Left ventricle myocardium inferior (tissue), 1 donor: Measurements from ENCODE around the gene PDHA1. TPM values are rescaled to one million over a fixed set of nuclear protein-coding genes. Genes with fewer than 3 reads are reported as not detected.

ENCODE experiments used
- DNase-seq: peaks from one replicate; pipeline ENCODE4 v3.0.0-alpha.2; 2020
- H3K27ac ChIP-seq: fragments of 200-600 bp; replicated peaks from 2 replicates; pipeline ENCODE4 v1.8.0; 2021
- H3K27me3 ChIP-seq: fragments of 200-600 bp; 2 replicates; pipeline ENCODE4 v1.8.0; 2021; ENCODE audit warnings: low read depth
- H3K36me3 ChIP-seq: fragments of 200-600 bp; 2 replicates; pipeline ENCODE4 v1.8.0; 2021
- H3K4me1 ChIP-seq: fragments of 200-600 bp; 2 replicates; pipeline ENCODE4 v1.8.0; 2021
- H3K4me3 ChIP-seq: fragments of 200-600 bp; 2 replicates; pipeline ENCODE4 v1.8.0; 2021; ENCODE audit warnings: mild to moderate bottlenecking, moderate library complexity
- H3K9me3 ChIP-seq: fragments of 200-600 bp; replicated peaks from 2 replicates; pipeline ENCODE4 v1.8.0; 2021
- CTCF ChIP-seq: fragments of 200-600 bp; IDR thresholded peaks from 2 replicates; pipeline ENCODE4 v1.8.0; 2021; ENCODE audit warnings: antibody characterized with exemption, mild to moderate bottlenecking, borderline replicate concordance
- intact Hi-C: fragments of 100-400 bp; cut with micrococcal nuclease; formaldehyde crosslinking; loops from one replicate; pipeline ENCODE4 v1.11.0; 2022
- total RNA-seq: library from RNA; stranded (reverse); fragmentation: NEBNext Ultra II Directional; extraction: Animal tissue kit (Norgen Biotek cat#: 25700); gene quantifications from one replicate; pipeline ENCODE4 v1.2.1, GENCODE V29; 2021
- donor health status: DM: no; HTN: yes; CAD: no; lungs with severe emphysema.

The PDHA1 gene
- total RNA-seq, 1 donor from 2014 or later: 1,069 TPM

- H3K4me1 ChIP-seq: no peaks in the 10 kb centered on the region
- H3K4me3 ChIP-seq: no peak overlapping the region
- peaks cover 5% of the 10 kb centered on the region for H3K36me3 ChIP-seq
- H3K27ac ChIP-seq: no peak overlapping the region
- no peaks in the 10 kb centered on the region for H3K27me3 ChIP-seq
- DNase-seq: no peak
- no peak for TF ChIP-seq CTCF
- intact Hi-C loops: no loop called here
- H3K9me3 ChIP-seq: no peaks in the 10 kb centered on the region
Observed at GRCh38 chrX:19368576-19368975, 24.8 kb downstream of the PDHA1 start.

GRCh38 chrX:19370061-19370460 lies 26.3 kb downstream of the PDHA1 start:
- H3K9me3 ChIP-seq: no peaks in the 10 kb centered on the region
- intact Hi-C loops: no loop called here
- no peaks in the 10 kb centered on the region for H3K4me1 ChIP-seq
- H3K27me3 ChIP-seq: no peaks in the 10 kb centered on the region
- TF ChIP-seq CTCF: no peak
- no peaks in the 10 kb centered on the region for H3K36me3 ChIP-seq
- H3K27ac ChIP-seq: no peak overlapping the region
- no peak overlapping the region for H3K4me3 ChIP-seq
- DNase-seq: no peak

GRCh38 chrX:19372170-19372546 lies 28.4 kb downstream of the PDHA1 start:
- no peaks in the 10 kb centered on the region for H3K27me3 ChIP-seq
- no peaks in the 10 kb centered on the region for H3K4me1 ChIP-seq
- H3K27ac ChIP-seq: no peak overlapping the region
- H3K36me3 ChIP-seq: no peaks in the 10 kb centered on the region
- peak overlapping the region; percentile 63 for H3K4me3 ChIP-seq
- intact Hi-C loops: no loop called here
- no peaks in the 10 kb centered on the region for H3K9me3 ChIP-seq
- peak; percentile 46 for DNase-seq
- peak; percentile 70 for TF ChIP-seq CTCF

GRCh38 chrX:19372547-19373331 lies 29.0 kb downstream of the PDHA1 start:
- intact Hi-C loops: no loop called here

GRCh38 chrX:19373351-19373891 lies 29.7 kb downstream of the PDHA1 start:
- intact Hi-C loops: no loop called here
- no peak for TF ChIP-seq CTCF
- H3K27me3 ChIP-seq: no peaks in the 10 kb centered on the region
- DNase-seq: no peak
- H3K4me1 ChIP-seq: no peaks in the 10 kb centered on the region
- no peaks in the 10 kb centered on the region for H3K9me3 ChIP-seq
- H3K36me3 ChIP-seq: no peaks in the 10 kb centered on the region
- no peak overlapping the region for H3K4me3 ChIP-seq
- no peak overlapping the region for H3K27ac ChIP-seq

More at GRCh38 chrX:19372547-19373331, 29.0 kb downstream of the PDHA1 start:
- DNase-seq: no peak
- no peaks in the 10 kb centered on the region for H3K27me3 ChIP-seq
- H3K36me3 ChIP-seq: no peaks in the 10 kb centered on the region
- no peak overlapping the region for H3K27ac ChIP-seq
- no peaks in the 10 kb centered on the region for H3K4me1 ChIP-seq
- TF ChIP-seq CTCF: no peak
- no peaks in the 10 kb centered on the region for H3K9me3 ChIP-seq
- H3K4me3 ChIP-seq: peak overlapping the region; percentile 63
